H1 (cell line): Measurements from ENCODE around the gene WAC. TPM values are rescaled to one million over a fixed set of nuclear protein-coding genes. Genes with fewer than 3 reads are reported as not detected.

Source experiments
- CTCF ChIA-PET: fragments of 300-600 bp; sonication (Branson Sonifier 250); formaldehyde crosslinking; loops from one replicate; lab custom pipeline; 2021; ENCODE audit not compliant: partially characterized antibody; lab: Charles Lee
- POLR2A ChIA-PET: fragments of 300-600 bp; sonication (Branson Sonifier 250); formaldehyde crosslinking; loops from one replicate; lab custom pipeline; 2021; ENCODE audit warnings: inconsistent platforms; ENCODE audit not compliant: partially characterized antibody; lab: Charles Lee
- DNase-seq, 2 experiments: peaks; one replicate each; pipeline versions ENCODE4 v3.0.0 to v3.0.0-alpha.2; 2010 to 2022; ENCODE audit warnings: low spot score in 2 of 2, low read depth in 1 of 2, mixed read lengths in 1 of 2
- FAIRE-seq: peaks from 2 replicates; lab custom pipeline; 2011; peaks lifted over from hg19 to GRCh38; lab: Jason Lieb, UNC
- H2AFZ ChIP-seq: 2 replicates; pipeline ENCODE4 v1.8.1; 2012; ENCODE audit warnings: low read length, inconsistent platforms
- H2AK5ac ChIP-seq: 2 replicates; pipeline ENCODE4 v1.6.1; 2013; ENCODE audit warnings: low read depth, low read length
- H2BK120ac ChIP-seq: replicated peaks from 2 replicates; pipeline ENCODE3; 2013; ENCODE audit warnings: low read depth, low read length, inconsistent platforms
- H2BK12ac ChIP-seq: 2 replicates; pipeline ENCODE4 v1.6.1; 2013; ENCODE audit warnings: low read depth, low read length
- H2BK15ac ChIP-seq: 2 replicates; pipeline ENCODE4 v1.6.1; 2013; ENCODE audit warnings: low read length
- H2BK20ac ChIP-seq: 2 replicates; pipeline ENCODE4 v1.6.1; 2013; ENCODE audit warnings: low read length
- H2BK5ac ChIP-seq: 2 replicates; pipeline ENCODE4 v1.6.1; 2013; ENCODE audit warnings: low read depth, low read length
- H3K14ac ChIP-seq: 2 replicates; pipeline ENCODE4 v1.6.1; 2013; ENCODE audit warnings: inconsistent platforms; ENCODE audit not compliant: insufficient read length
- H3K18ac ChIP-seq: 2 replicates; pipeline ENCODE4 v1.6.1; 2013; ENCODE audit warnings: low read length; ENCODE audit errors: extremely low read depth
- H3K23ac ChIP-seq: 2 replicates; pipeline ENCODE4 v1.6.1; 2013; ENCODE audit warnings: inconsistent platforms; ENCODE audit not compliant: insufficient read length
- H3K23me2 ChIP-seq: 2 replicates; pipeline ENCODE4 v1.6.1; 2013; ENCODE audit warnings: low read depth, low read length
- H3K27ac ChIP-seq: 2 replicates; pipeline ENCODE4 v1.6.1; 2011; ENCODE audit warnings: low read depth, low read length, inconsistent platforms
- H3K27me3 ChIP-seq, 4 experiments: replicated peaks in 1 of 4; 1 replicate in 1 of 4; 2 replicates in 3 of 4; pipeline versions ENCODE4 v1.6.1 to v1.8.1; 2011 to 2013; ENCODE audit warnings: low read length in 3 of 4, mild to moderate bottlenecking in 3 of 4, inconsistent platforms in 2 of 4, mixed read lengths in 2 of 4, moderate library complexity in 1 of 4; ENCODE audit not compliant: control insufficient read depth in 3 of 4, insufficient read depth in 3 of 4; ENCODE audit errors: extremely low read depth in 1 of 4
- H3K36me3 ChIP-seq, 4 experiments: 2 replicates each; pipeline versions ENCODE4 v1.6.1 to v1.8.1; 2011 to 2013; ENCODE audit warnings: mild to moderate bottlenecking in 4 of 4, low read length in 3 of 4, moderate library complexity in 2 of 4, control low read depth in 1 of 4, inconsistent platforms in 1 of 4; ENCODE audit not compliant: insufficient read depth in 4 of 4, control insufficient read depth in 2 of 4
- H3K4ac ChIP-seq: replicated peaks from 2 replicates; pipeline ENCODE3; 2013; ENCODE audit warnings: low read length, low read depth, mixed read lengths, inconsistent platforms; ENCODE audit not compliant: insufficient read length
- H3K4me1 ChIP-seq, 4 experiments: replicated peaks in 1 of 4; 1 replicate in 1 of 4; 2 replicates in 3 of 4; pipeline versions ENCODE4 v1.6.1 to v1.8.1; 2011 to 2013; ENCODE audit warnings: low read length in 3 of 4, inconsistent platforms in 2 of 4, mixed read lengths in 1 of 4; ENCODE audit not compliant: insufficient read depth in 4 of 4, control insufficient read depth in 3 of 4
- H3K4me2 ChIP-seq, 2 experiments: 2 replicates each; pipeline versions ENCODE4 v1.6.1 to v1.8.1; 2011 to 2013; ENCODE audit warnings: low read depth in 2 of 2, low read length in 2 of 2, control low read depth in 1 of 2, inconsistent platforms in 1 of 2, mild to moderate bottlenecking in 1 of 2; ENCODE audit not compliant: insufficient read depth in 1 of 2
- H3K4me3 ChIP-seq, 4 experiments: fragments of 200-600, 300-600 bp in 1 of 4; sonication (generic), shearing (Covaris generic), sonication (Bioruptor Twin) in 1 of 4; 2 replicates each; pipeline versions ENCODE4 v1.5.1 to v1.8.1; 2011 to 2016; ENCODE audit warnings: low read length in 4 of 4, low read depth in 3 of 4, control low read depth in 2 of 4, inconsistent platforms in 2 of 4, mild to moderate bottlenecking in 2 of 4, mixed read lengths in 1 of 4, moderate library complexity in 1 of 4; ENCODE audit not compliant: insufficient read depth in 2 of 4; ENCODE audit errors: extremely low read depth in 1 of 4
- H3K56ac ChIP-seq: replicated peaks from 2 replicates; pipeline ENCODE3; 2013; ENCODE audit warnings: low read depth, mild to moderate bottlenecking, mixed read lengths, low read length, inconsistent platforms; ENCODE audit not compliant: insufficient read length
- H3K79me1 ChIP-seq: 2 replicates; pipeline ENCODE4 v1.6.1; 2013; ENCODE audit warnings: low read depth, low read length, control low read depth
- H3K79me2 ChIP-seq, 2 experiments: 2 replicates each; pipeline versions ENCODE4 v1.6.1 to v1.8.1; 2012 to 2013; ENCODE audit warnings: low read length in 2 of 2, mild to moderate bottlenecking in 2 of 2, inconsistent platforms in 1 of 2; ENCODE audit not compliant: insufficient read depth in 2 of 2, control insufficient read depth in 1 of 2
- H3K9ac ChIP-seq, 4 experiments: replicated peaks in 1 of 4; 1 replicate in 1 of 4; 2 replicates in 3 of 4; pipeline versions ENCODE4 v1.6.1 to v1.8.1; 2011 to 2013; ENCODE audit warnings: low read depth in 3 of 4, low read length in 3 of 4, control low read depth in 2 of 4, mild to moderate bottlenecking in 2 of 4, moderate library complexity in 2 of 4, inconsistent platforms in 1 of 4; ENCODE audit errors: extremely low read depth in 1 of 4
- H3K9me3 ChIP-seq, 2 experiments: 2 replicates each; pipeline versions ENCODE4 v1.6.1 to v1.8.1; 2012 to 2013; ENCODE audit warnings: mild to moderate bottlenecking in 2 of 2, moderate library complexity in 2 of 2, control low read depth in 1 of 2, inconsistent platforms in 1 of 2, low read depth in 1 of 2, low read length in 1 of 2, mixed read lengths in 1 of 2; ENCODE audit not compliant: insufficient read depth in 2 of 2
- H4K20me1 ChIP-seq, 2 experiments: replicated peaks in 1 of 2; 2 replicates each; pipeline versions ENCODE3 to v1.8.1; 2011 to 2013; ENCODE audit warnings: inconsistent platforms in 2 of 2, low read length in 2 of 2, mild to moderate bottlenecking in 1 of 2; ENCODE audit not compliant: insufficient read depth in 2 of 2, control insufficient read depth in 1 of 2
- H4K5ac ChIP-seq: 2 replicates; pipeline ENCODE4 v1.6.1; 2013; ENCODE audit warnings: low read length, low read depth, mixed read lengths, inconsistent platforms; ENCODE audit not compliant: insufficient read length
- H4K8ac ChIP-seq: 2 replicates; pipeline ENCODE4 v1.8.0; 2013; ENCODE audit warnings: mild to moderate bottlenecking, moderate library complexity, low read length, inconsistent platforms; ENCODE audit not compliant: insufficient read depth; ENCODE audit errors: extremely low read depth
- H4K91ac ChIP-seq: replicated peaks from 2 replicates; pipeline ENCODE3; 2013; ENCODE audit warnings: low read length, mixed read lengths, inconsistent platforms; ENCODE audit not compliant: insufficient read length
- BCL11A ChIP-seq, 2 experiments: IDR thresholded peaks; one replicate each; pipeline ENCODE4 v1.6.1; 2011; ENCODE audit warnings: low read depth in 2 of 2, low read length in 2 of 2, mild to moderate bottlenecking in 2 of 2
- CBX5 ChIP-seq: fragments of 300-800, 300-1000 bp; sonication (generic); IDR thresholded peaks from 2 replicates; pipeline ENCODE4 v1.7.1; 2016; ENCODE audit warnings: antibody characterized with exemption, low read length, low read depth
- CBX8 ChIP-seq: fragments of 300-800, 300-1000 bp; sonication (generic); IDR thresholded peaks from 2 replicates; pipeline ENCODE4 v1.7.1; 2016; ENCODE audit warnings: low read depth, low read length, borderline replicate concordance
- CHD1 ChIP-seq: IDR thresholded peaks from 2 replicates; pipeline ENCODE4 v1.6.1; 2012; ENCODE audit warnings: low read depth, low read length, improper control_type of control experiment
- CREB1 ChIP-seq: IDR thresholded peaks from 2 replicates; pipeline ENCODE4 v1.6.1; 2012; ENCODE audit warnings: inconsistent platforms
- GABPA ChIP-seq: IDR thresholded peaks from 2 replicates; pipeline ENCODE4 v1.6.1; 2011; ENCODE audit warnings: mild to moderate bottlenecking, low read length, moderate library complexity, borderline replicate concordance; ENCODE audit not compliant: insufficient read depth
- KDM1A ChIP-seq: fragments of 200-600, 300-600 bp; sonication (generic); IDR thresholded peaks from 2 replicates; pipeline ENCODE4 v1.7.1; 2016; ENCODE audit warnings: mild to moderate bottlenecking, low read length, borderline replicate concordance
- NANOG ChIP-seq: IDR thresholded peaks from 2 replicates; pipeline ENCODE4 v1.6.1; 2011; ENCODE audit warnings: low read length, low read depth, mild to moderate bottlenecking, inconsistent platforms; ENCODE audit not compliant: insufficient read depth, poor library complexity, severe bottlenecking
- SP1 ChIP-seq: IDR thresholded peaks from 2 replicates; pipeline ENCODE4 v1.6.1; 2011; ENCODE audit warnings: low read depth, low read length
- SRF ChIP-seq: IDR thresholded peaks from 2 replicates; pipeline ENCODE4 v1.6.1; 2011; ENCODE audit warnings: mild to moderate bottlenecking, low read depth, low read length, moderate library complexity
- TAF1 ChIP-seq: IDR thresholded peaks from 2 replicates; pipeline ENCODE4 v1.6.1; 2011; ENCODE audit warnings: mild to moderate bottlenecking, low read depth, low read length
- WGBS, 2 experiments: shearing (Covaris generic) in 1 of 2; methylation state at CpG; one replicate each; pipeline versions ENCODE4 v1.1.6 to v1.1.7; 2013 to 2015; ENCODE audit warnings: low lambda C conversion rate in 2 of 2, mixed read lengths in 2 of 2, inconsistent platforms in 1 of 2, low coverage in 1 of 2, missing lambda C conversion rate in 1 of 2; ENCODE audit not compliant: insufficient replicate concordance in 2 of 2, insufficient coverage in 1 of 2, insufficient read length in 1 of 2; ENCODE audit errors: extremely low coverage in 1 of 2, missing lambda C conversion rate in 1 of 2; 5-methylcytosine and 5-hydroxymethylcytosine counted together
- polyA plus RNA-seq, 7 experiments: library from polyadenylated mRNA; depleted of rRNA in 3 of 7; stranded (reverse) in 5 of 7; unstranded in 2 of 7; fragments of >200 nt in 5 of 7; fragments of 200-250 nt in 2 of 7; gene quantifications; 1 replicate in 5 of 7; 2 replicates in 1 of 7; 4 replicates in 1 of 7; pipeline versions ENCODE4 v1.2.1 to v1.2.3, GENCODE V29; 2011 to 2013; ENCODE audit warnings: missing spikeins in 2 of 7, mixed read lengths in 2 of 7
- total RNA-seq: library from RNA; stranded (reverse); fragmentation: NEBNext Ultra II Directional; extraction: Animal tissue kit (Norgen Biotek cat#: 25700); gene quantifications from 2 replicates; pipeline ENCODE4 v1.2.1, GENCODE V29; 2021
- TF ChIP-seq, protein P1 (sequence below): IDR thresholded peaks from 2 replicates; pipeline ENCODE4 v1.6.1; 2012; ENCODE audit warnings: inconsistent platforms

WAC gene
- total and polyA plus RNA-seq, 2 of the 8 experiments (the other 6 are each of a cell fraction or from before 2014, with no cell fraction given) = 72.9 to 128 TPM

DNA sequence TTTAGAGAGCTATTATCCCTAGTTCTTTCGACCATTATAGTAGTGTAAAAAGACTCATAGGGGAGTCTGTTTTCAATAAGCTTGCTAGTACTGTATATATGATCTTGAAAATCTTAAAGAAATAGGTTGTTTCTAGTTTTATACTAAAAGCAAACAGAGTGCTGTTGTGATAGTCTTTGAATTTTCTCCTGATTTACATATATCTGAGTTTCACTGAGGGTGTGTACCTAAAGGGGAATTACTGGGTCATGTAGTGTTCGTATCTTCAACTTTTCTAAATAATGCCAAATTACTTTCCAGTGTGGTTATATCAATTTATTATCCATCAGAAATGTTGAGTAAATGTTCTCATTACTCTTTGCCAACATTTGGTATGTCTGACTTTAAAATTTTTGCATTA, 73.7 kb downstream of the WAC start:
- CTCF ChIA-PET = interaction anchor here (0.5 kb wide), 1 partner anchor 845 kb away, joined by 3 read pairs; no protein-coding TSS in a partner anchor

More for the DNA sequence above, 73.7 kb downstream of the WAC start:
- no peaks in the 10 kb centered on the region for H3K9me3 ChIP-seq
- H2BK15ac ChIP-seq = no peak overlapping the region
- H2BK12ac ChIP-seq = no peak overlapping the region
- H3K79me1 ChIP-seq = no peaks in the 10 kb centered on the region; the same call in 1 of the 2 replicates
- POLR2A ChIA-PET = interaction anchor here (1.1 kb wide), 1 partner anchor 10 kb away, joined by 3 read pairs; no protein-coding TSS in a partner anchor
- H3K23ac ChIP-seq = no peak overlapping the region
- H3K23me2 ChIP-seq = no peaks in the 10 kb centered on the region
- peaks cover 9 to 61% (median 23%) of the 10 kb centered on the region in 4 experiments for H3K36me3 ChIP-seq
- H2BK120ac ChIP-seq = no peak overlapping the region
- H4K8ac ChIP-seq = no peak overlapping the region
- H3K14ac ChIP-seq = no peak overlapping the region
- H3K4me2 ChIP-seq = no peak overlapping the region
- no peak overlapping the region for H3K4me3 ChIP-seq
- FAIRE-seq = no peak
- no peaks in the 10 kb centered on the region for H3K4me1 ChIP-seq
- no peaks in the 10 kb centered on the region for H3K27me3 ChIP-seq
- no peak overlapping the region for H3K18ac ChIP-seq
- H2AFZ ChIP-seq = no peak overlapping the region
- TF ChIP-seq CHD1 (no peak), CREB1 (no peak), CBX5 (no peak), KDM1A (no peak), NANOG (no peak), BCL11A (IDR thresholded peaks at IDR 0.05; ENCODE audit: low read depth in 2 of 2, low read length in 2 of 2) (no peak), TAF1 (no peak), SP1 (no peak), SRF (no peak), CBX8 (no peak), GABPA (no peak)
- TF ChIP-seq, protein P1, sequence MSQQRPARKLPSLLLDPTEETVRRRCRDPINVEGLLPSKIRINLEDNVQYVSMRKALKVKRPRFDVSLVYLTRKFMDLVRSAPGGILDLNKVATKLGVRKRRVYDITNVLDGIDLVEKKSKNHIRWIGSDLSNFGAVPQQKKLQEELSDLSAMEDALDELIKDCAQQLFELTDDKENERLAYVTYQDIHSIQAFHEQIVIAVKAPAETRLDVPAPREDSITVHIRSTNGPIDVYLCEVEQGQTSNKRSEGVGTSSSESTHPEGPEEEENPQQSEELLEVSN = no peak
- H3K9ac ChIP-seq = no peak overlapping the region
- no peak overlapping the region for H3K4ac ChIP-seq
- peaks cover 2 to 13% of the 10 kb centered on the region in 2 experiments for H4K20me1 ChIP-seq
- no peak overlapping the region for H2BK5ac ChIP-seq
- no peak overlapping the region for H4K91ac ChIP-seq
- peaks cover 0 to 68% of the 10 kb centered on the region in 2 experiments; a peak in 2 of 4 replicates for H3K79me2 ChIP-seq
- DNase-seq = no peak
- H3K27ac ChIP-seq = no peak overlapping the region
- WGBS, 2 experiments = 75% methylated on average over 2 of the region's 2 CpGs; no CpG with 5 or more reads in 1 of the 2 experiments
- no peak overlapping the region for H3K56ac ChIP-seq
- H4K5ac ChIP-seq = no peak overlapping the region
- H2BK20ac ChIP-seq = no peak overlapping the region
- no peak overlapping the region for H2AK5ac ChIP-seq
